GM21576 (cell line): ENCODE results near the gene TRPM2.
A peak's percentile ranks its signal among the peaks of the same experiment; 100 is the strongest.

ENCODE experiments used
- ATAC-seq: cut with Tn5 transposase; IDR thresholded peaks from one replicate; pipeline ENCODE4 v1.9.1; 2021; ENCODE audit warnings: mild to moderate bottlenecking, moderate library complexity; ENCODE audit not compliant: unreplicated experiment

The TRPM2 gene

GRCh38 chr21:44439211-44439600, 85.8 kb downstream of the TRPM2 start:
- no peak for ATAC-seq

GRCh38 chr21:44440241-44441040, 87.0 kb downstream of the TRPM2 start:
- ATAC-seq: no peak

GRCh38 chr21:44441041-44441400, 87.6 kb downstream of the TRPM2 start:
- ATAC-seq: no peak

- no peak for ATAC-seq
Observed at GRCh38 chr21:44441581-44442265, 88.3 kb downstream of the TRPM2 start.

GRCh38 chr21:44442266-44443125, 89.1 kb downstream of the TRPM2 start:
- no peak for ATAC-seq

GRCh38 chr21:44443291-44443890, 90.0 kb downstream of the TRPM2 start:
- no peak for ATAC-seq

- ATAC-seq: no peak
Observed at GRCh38 chr21:44443891-44444285, 90.5 kb downstream of the TRPM2 start.

GRCh38 chr21:44444286-44444931, 91.0 kb downstream of the TRPM2 start:
- no peak for ATAC-seq

GRCh38 chr21:44445145-44445812, 91.9 kb downstream of the TRPM2 start:
- ATAC-seq: no peak

- ATAC-seq: no peak
Observed at GRCh38 chr21:44448651-44449131, 95.3 kb downstream of the TRPM2 start.

GRCh38 chr21:44449473-44450363, 96.3 kb downstream of the TRPM2 start:
- no peak for ATAC-seq

- no peak for ATAC-seq
Observed at GRCh38 chr21:44450402-44450801, 97.0 kb downstream of the TRPM2 start.

- no peak for ATAC-seq
Observed at GRCh38 chr21:44450999-44451398, 97.6 kb downstream of the TRPM2 start.

GRCh38 chr21:44453120-44453519, 99.7 kb downstream of the TRPM2 start:
- ATAC-seq: no peak

- no peak for ATAC-seq
Observed at GRCh38 chr21:44454058-44454457, 100.6 kb downstream of the TRPM2 start.

- peak; percentile 46 for ATAC-seq
Observed at GRCh38 chr21:44454747-44455523, 101.5 kb downstream of the TRPM2 start, which contains the start of gene LRRC3. Gene LRRC3 (plus strand): TSS chr21:44455510. CDS start chr21:44456645, 1,135 bp downstream.

GRCh38 chr21:44455524-44456213, 102.2 kb downstream of the TRPM2 start:
- ATAC-seq: peak; percentile 27
